ENCODE measurements around the gene PPP1R12C.
"Not testable (repeated sequence)": the region's sequence is repeated elsewhere in the genome, so short reads cannot be mapped to it uniquely, and the experiment has no call there.

The PPP1R12C gene

DNA sequence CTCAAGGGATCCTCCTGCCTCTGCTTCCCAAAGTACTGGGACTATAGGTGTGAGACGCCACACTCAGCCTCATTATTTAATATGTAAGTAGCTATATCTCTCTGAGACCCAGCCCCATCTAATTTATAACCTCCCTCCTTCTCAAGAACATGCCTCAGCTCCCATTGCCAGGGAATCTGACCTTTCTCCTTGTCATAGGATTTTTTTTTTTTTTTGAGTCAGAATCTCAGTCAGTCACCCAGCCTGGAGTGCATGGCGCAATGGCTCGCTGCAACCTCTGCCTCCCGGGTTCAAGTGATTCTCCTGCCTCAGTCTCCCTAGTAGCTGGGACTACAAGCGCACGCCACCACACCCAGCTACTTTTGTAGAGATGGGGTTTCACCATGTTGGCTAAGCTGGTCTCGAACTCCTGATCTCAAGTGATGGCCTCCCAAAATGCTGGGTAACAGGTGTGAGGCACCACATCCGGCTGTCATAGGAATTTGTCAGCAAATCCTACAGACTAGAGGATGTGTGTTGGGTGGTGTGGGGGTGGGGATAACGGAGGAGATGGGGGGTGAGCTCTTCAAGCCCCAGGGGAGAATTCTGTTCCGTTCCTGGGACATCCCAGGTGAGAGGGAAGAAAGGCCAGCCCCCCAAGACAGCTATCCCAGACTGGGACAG lies 46.8 kb downstream of the PPP1R12C start:
- H3K4me3 Mint-ChIP-seq, result no peak overlapping the region
- H3K27me3 Mint-ChIP-seq, result peaks cover 44% of the 10 kb centered on the region
- H3K36me3 Mint-ChIP-seq, result peaks cover 2% of the 10 kb centered on the region
- ATAC-seq (ENCODE audit: low read depth) (no peak), DNase-seq (ENCODE audit: low spot score in 2 of 2) (no peak)
- H3K4me1 Mint-ChIP-seq, result peaks cover 9% of the 10 kb centered on the region
- peaks cover 4% of the 10 kb centered on the region for H3K9me3 Mint-ChIP-seq
- H3K27ac Mint-ChIP-seq, result no peak overlapping the region

DNA sequence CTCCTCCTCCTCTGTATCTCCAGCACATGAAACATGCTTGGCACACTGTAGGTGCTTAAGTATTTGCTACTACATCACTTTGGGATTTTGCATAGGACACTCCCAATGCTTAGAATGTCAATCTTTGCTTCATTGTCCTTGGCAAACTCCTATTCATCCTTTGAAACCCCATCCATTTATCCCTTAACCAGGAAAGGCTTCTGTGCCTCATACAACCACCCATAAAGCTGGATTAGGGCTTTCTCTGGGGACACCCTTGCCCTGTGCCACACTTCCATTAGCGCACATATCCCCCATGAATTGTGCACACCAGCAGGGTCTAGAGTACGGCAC lies 47.6 kb downstream of the PPP1R12C start:
- H3K9me3 Mint-ChIP-seq, result peaks cover 4% of the 10 kb centered on the region
- peaks cover 38% of the 10 kb centered on the region for H3K27me3 Mint-ChIP-seq
- no peak for DNase-seq (ENCODE audit: low spot score in 2 of 2)
- H3K36me3 Mint-ChIP-seq, result peaks cover 2% of the 10 kb centered on the region
- no peak overlapping the region for H3K27ac Mint-ChIP-seq
- peak overlapping the region; percentile 57 for H3K4me3 Mint-ChIP-seq
- no peak for ATAC-seq (ENCODE audit: low read depth)
- H3K4me1 Mint-ChIP-seq, result peaks cover 8% of the 10 kb centered on the region

DNA sequence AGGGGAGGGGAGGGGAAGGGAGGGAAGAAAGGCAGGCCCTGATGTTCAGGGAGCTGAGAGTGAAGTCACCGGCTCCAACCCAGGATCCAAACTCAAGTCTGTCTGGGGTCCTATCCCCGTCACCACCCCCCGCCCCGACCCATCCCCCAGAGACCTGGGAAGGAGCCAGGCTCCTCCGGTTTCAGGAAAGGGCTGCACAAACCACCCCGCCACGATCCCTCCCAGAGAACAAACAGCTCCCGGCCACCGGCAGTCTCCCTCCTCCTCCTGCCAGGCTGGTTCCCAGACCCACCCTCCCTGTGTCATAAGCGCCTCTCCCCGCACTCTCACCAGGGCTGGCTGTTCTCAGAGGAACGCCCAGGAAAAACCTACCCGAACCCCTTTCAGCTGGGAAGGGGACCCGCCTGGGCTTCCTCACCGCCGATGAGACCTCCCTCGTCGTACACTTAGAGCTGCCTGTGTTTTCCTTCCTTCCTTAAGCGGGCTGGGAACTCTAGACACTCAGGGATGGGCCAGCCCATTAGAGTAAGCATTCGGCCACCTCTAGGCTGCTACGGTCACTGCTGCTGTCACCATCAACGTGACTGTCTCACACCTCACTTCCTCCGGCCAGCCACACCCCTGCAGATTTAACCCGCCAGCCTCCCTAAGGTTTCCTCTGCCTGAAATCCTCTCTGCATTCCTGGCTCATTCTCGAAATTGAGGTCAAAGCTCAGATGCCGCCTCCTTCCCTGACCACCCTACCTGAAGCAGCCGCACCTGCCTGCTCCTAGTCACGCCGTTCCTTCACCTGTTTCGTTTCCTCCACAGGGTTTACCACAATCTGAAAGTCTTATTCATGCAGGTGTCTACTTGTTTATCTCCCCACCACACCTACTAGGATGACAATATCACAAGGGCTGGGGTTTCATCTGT lies 48.2 kb downstream of the PPP1R12C start:
- Mint-ChIP-seq H3K4me1 (peaks cover 8% of the 10 kb centered on the region), H3K9me3 (peaks cover 4% of the 10 kb centered on the region), H3K36me3 (peaks cover 2% of the 10 kb centered on the region), H3K27ac (no peak overlapping the region), H3K27me3 (peaks cover 37% of the 10 kb centered on the region), H3K4me3 (peak overlapping the region; percentile 57)
- peak; percentile 68 for ATAC-seq (ENCODE audit: low read depth)
- DNase-seq (ENCODE audit: low spot score in 2 of 2), result no peak

DNA sequence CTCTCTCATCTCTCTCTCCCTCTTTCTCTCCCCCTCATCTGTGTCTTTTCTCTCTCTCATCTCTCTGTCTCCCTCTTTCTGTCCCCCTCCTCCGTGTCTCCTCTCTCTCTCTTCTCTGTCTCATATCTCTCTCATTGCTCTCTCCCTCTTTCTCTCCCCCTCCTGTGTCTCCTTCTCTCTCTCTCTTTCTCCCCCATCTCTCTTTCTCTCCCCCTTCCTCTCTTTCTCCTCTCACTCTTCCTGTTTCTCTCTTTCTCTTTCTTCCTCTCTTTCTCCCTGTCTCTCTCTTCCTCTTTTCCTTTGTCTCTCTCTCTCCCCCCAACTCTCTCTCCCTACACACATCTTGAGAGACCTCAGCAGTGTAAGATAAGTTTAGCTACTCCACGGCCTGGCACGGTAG lies 49.6 kb downstream of the PPP1R12C start:
- peaks cover 10% of the 10 kb centered on the region for H3K4me1 Mint-ChIP-seq
- peak overlapping the region; percentile 3 for H3K4me3 Mint-ChIP-seq
- peaks cover 4% of the 10 kb centered on the region for H3K9me3 Mint-ChIP-seq
- ATAC-seq (ENCODE audit: low read depth), result no peak
- no peak for DNase-seq (ENCODE audit: low spot score in 2 of 2)
- H3K27ac Mint-ChIP-seq, result no peak overlapping the region
- peaks cover 32% of the 10 kb centered on the region for H3K27me3 Mint-ChIP-seq
- H3K36me3 Mint-ChIP-seq, result peaks cover 2% of the 10 kb centered on the region

DNA sequence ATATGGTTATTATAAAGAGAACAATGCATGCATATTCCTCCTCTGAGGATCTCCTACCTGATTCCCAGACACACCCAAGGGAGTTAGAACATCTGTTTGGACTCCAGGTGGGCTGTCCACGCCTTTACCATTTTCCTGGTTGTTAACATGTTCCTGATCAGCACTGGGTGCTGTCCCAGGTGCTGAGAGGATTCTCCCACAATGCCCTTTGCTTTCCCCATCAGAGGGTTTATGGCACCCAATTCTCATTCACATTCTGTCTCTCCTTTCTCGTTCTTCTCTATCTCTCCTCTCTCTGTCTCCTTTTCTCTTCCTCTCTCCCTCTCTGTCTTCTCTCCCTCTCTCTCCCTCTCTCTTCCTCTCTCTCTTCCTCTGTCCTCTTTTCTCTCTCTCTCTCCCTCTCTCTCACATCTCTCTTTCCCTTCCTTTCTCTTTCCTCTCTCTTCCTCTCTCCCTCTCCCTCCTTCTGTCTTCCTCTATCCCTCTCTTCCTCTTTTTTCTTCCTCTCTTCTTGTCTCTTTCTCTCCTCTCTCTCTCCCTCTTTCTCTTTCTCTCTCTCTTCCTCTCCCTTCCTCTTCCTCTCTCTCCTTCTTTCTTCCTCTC lies 51.2 kb downstream of the PPP1R12C start:
- Mint-ChIP-seq H3K9me3 (peaks cover 4% of the 10 kb centered on the region), H3K27me3 (peaks cover 26% of the 10 kb centered on the region), H3K36me3 (peaks cover 2% of the 10 kb centered on the region), H3K27ac (no peak overlapping the region), H3K4me1 (peaks cover 12% of the 10 kb centered on the region), H3K4me3 (no peak overlapping the region)
- no peak for ATAC-seq (ENCODE audit: low read depth)
- DNase-seq (ENCODE audit: low spot score in 2 of 2), result no peak

DNA sequence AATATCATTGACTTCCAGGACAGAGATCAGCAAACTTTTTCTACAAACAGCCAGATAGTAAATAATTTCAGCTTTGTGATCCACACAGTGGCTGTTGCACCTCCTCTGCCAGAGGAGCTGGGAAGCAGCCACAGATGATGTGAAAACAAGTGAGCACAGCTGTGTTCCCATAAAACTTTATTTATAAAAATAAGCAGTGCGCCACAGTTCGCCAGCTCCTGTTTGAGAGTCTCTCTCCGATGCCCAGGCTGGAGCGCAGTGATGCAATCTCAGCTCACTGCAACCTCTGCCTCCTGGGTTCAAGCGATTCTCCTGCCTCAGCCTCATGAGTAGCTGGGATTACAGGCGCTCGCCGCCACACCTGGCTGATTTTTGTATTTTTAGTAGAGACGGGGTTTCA lies 51.9 kb downstream of the PPP1R12C start:
- Mint-ChIP-seq H3K27me3 (peaks cover 26% of the 10 kb centered on the region), H3K4me1 (peaks cover 12% of the 10 kb centered on the region)
- not testable (repeated sequence) for H3K36me3 Mint-ChIP-seq; DNase-seq (ENCODE audit: low spot score in 2 of 2); H3K9me3 Mint-ChIP-seq; H3K27ac Mint-ChIP-seq; ATAC-seq (ENCODE audit: low read depth); H3K4me3 Mint-ChIP-seq

DNA sequence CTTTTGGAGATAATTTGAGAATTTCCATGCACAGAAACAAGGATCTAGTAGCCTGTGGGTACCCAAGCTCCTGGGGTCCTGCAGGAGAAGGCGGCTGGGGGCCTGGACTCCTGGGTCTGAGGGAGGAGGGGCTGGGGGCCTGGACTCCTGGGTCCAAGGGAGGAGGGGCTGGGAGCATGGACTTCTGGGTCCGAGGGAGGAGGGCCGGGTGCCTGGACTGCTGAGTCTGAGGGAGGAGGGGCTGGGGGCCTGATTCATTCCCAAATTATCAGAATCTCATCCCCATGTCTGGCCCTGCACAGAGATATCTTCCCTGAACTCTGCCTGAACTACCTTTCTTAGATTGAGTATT lies 54.0 kb downstream of the PPP1R12C start:
- H3K27ac Mint-ChIP-seq, result peak overlapping the region; percentile 45
- H3K27me3 Mint-ChIP-seq, result peaks cover 16% of the 10 kb centered on the region
- peaks cover 9% of the 10 kb centered on the region for H3K36me3 Mint-ChIP-seq
- H3K4me3 Mint-ChIP-seq, result peak overlapping the region; percentile 86
- H3K9me3 Mint-ChIP-seq, result peaks cover 4% of the 10 kb centered on the region
- ATAC-seq (ENCODE audit: low read depth) (no peak), DNase-seq (ENCODE audit: low spot score in 2 of 2) (no peak)
- peaks cover 4% of the 10 kb centered on the region for H3K4me1 Mint-ChIP-seq

- H3K27ac Mint-ChIP-seq, result peak within 1 kb of the TSS; percentile 45
- peak; percentile 97 to 98 for DNase-seq (ENCODE audit: low spot score in 2 of 2)
- H3K4me1 Mint-ChIP-seq, result peaks cover 4% of the 10 kb centered on the region
- peaks cover 13% of the 10 kb centered on the region for H3K27me3 Mint-ChIP-seq
- peaks cover 11% of the 10 kb centered on the region for H3K36me3 Mint-ChIP-seq
- peak; percentile 98 for ATAC-seq (ENCODE audit: low read depth)
- peak within 1 kb of the TSS; percentile 86 for H3K4me3 Mint-ChIP-seq
- peaks cover 4% of the 10 kb centered on the region for H3K9me3 Mint-ChIP-seq
Observed at GRCh38 chr19:55062735-55063491, 54.5 kb downstream of the PPP1R12C start, which contains the start of gene RDH13. TSS of gene RDH13 (minus strand) at chr19:55063148. CDS start at chr19:55063032, 116 bp downstream.

- H3K27me3 Mint-ChIP-seq; H3K9me3 Mint-ChIP-seq; H3K4me1 Mint-ChIP-seq; H3K4me3 Mint-ChIP-seq; ATAC-seq (ENCODE audit: low read depth); H3K27ac Mint-ChIP-seq; DNase-seq (ENCODE audit: low spot score in 2 of 2): not testable (repeated sequence)
- H3K36me3 Mint-ChIP-seq, result peaks cover 21% of the 10 kb centered on the region
Observed at GRCh38 chr19:55060287-55060686, 57.1 kb downstream of the PPP1R12C start.

DNA sequence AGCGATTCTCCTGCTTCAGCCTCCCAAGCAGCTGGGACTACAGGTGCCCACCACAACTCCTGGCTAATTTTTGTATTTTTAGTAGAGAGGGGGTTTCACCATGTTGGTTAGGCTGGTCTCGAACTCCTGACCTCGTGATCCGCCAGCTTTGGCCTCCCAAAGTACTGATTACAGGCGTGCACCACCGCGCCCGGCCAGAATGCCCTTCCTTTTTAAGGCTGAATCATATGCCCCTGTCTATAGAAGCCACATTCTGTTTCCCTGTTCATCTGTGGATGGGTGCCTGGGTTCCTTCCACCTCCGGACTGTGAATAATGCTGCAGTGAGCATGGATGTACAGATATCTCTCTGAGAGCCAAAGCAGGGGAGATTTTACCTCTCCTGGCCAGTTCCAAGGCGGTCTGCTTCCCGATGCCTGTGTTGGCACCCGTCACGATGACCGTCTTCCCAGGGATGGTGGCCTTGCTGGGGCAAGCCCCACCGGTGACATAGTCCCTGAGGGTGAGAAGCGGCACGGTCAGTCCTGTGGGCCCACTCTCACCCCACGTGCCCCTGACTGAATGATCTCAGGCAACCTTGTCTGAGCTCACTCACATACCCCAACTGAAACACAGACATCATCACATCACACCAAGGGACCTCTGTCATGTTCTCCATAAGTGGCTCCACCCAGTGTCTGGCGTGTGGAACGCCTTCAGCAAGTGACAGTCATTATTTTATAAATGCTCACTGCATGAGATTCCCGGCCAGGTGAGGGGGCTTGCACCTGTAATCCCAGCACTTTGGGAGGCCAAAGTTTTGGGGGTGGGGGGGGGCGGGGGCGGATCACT lies 58.4 kb downstream of the PPP1R12C start:
- no peak for ATAC-seq (ENCODE audit: low read depth)
- peaks cover 4% of the 10 kb centered on the region for H3K4me1 Mint-ChIP-seq
- no peaks in the 10 kb centered on the region for H3K9me3 Mint-ChIP-seq
- DNase-seq (ENCODE audit: low spot score in 2 of 2), result no peak
- H3K27ac Mint-ChIP-seq, result no peak overlapping the region
- no peaks in the 10 kb centered on the region for H3K27me3 Mint-ChIP-seq
- H3K4me3 Mint-ChIP-seq, result no peak overlapping the region
- peaks cover 21% of the 10 kb centered on the region for H3K36me3 Mint-ChIP-seq

GRCh38 chr19:55056827-55057226 lies 60.6 kb downstream of the PPP1R12C start:
- Mint-ChIP-seq H3K36me3 (peaks cover 30% of the 10 kb centered on the region), H3K4me3 (no peak overlapping the region), H3K27me3 (no peaks in the 10 kb centered on the region), H3K9me3 (no peaks in the 10 kb centered on the region), H3K4me1 (no peaks in the 10 kb centered on the region), H3K27ac (no peak overlapping the region)
- no peak for DNase-seq (ENCODE audit: low spot score in 2 of 2)
- ATAC-seq (ENCODE audit: low read depth), result no peak

DNA sequence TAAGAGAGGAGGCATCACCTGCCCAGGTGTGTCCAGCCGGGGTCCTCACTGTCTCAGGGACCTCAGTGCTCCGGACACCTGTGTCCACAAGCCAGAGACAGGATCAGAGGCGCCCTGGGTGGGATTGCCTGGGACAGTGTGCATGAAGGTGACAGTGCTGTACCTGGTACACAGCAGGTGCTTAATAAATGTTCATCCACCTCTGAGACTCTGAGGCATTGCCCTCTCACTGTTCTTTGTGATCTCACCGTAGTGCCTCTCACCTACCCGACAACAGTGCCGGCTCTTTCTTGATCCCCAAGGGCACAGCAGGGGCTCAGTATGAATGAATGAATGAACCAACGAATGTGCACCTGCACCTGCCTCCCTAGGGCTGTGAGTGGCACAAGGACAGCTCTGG lies 63.7 kb downstream of the PPP1R12C start:
- no peak overlapping the region for H3K27ac Mint-ChIP-seq
- H3K36me3 Mint-ChIP-seq, result peaks cover 32% of the 10 kb centered on the region

More for the DNA sequence above, 63.7 kb downstream of the PPP1R12C start:
- Mint-ChIP-seq H3K27me3 (no peaks in the 10 kb centered on the region), H3K4me3 (no peak overlapping the region), H3K9me3 (no peaks in the 10 kb centered on the region), H3K4me1 (no peaks in the 10 kb centered on the region)
- ATAC-seq (ENCODE audit: low read depth) (no peak), DNase-seq (ENCODE audit: low spot score in 2 of 2) (no peak)

Measured in memory B cell (primary cell).